Measurements from ENCODE around the gene LRRC4C. TPM values are rescaled to one million over a fixed set of nuclear protein-coding genes. Genes with fewer than 3 reads are reported as not detected.
"Not testable (repeated sequence)": the region's sequence is repeated elsewhere in the genome, so short reads cannot be mapped to it uniquely, and the experiment has no call there.

The LRRC4C gene
- total and polyA plus RNA-seq, 2 donors (not counting 1 experiment from before 2014, with no cell fraction given) = under 0.01 to 0.02 TPM

DNA sequence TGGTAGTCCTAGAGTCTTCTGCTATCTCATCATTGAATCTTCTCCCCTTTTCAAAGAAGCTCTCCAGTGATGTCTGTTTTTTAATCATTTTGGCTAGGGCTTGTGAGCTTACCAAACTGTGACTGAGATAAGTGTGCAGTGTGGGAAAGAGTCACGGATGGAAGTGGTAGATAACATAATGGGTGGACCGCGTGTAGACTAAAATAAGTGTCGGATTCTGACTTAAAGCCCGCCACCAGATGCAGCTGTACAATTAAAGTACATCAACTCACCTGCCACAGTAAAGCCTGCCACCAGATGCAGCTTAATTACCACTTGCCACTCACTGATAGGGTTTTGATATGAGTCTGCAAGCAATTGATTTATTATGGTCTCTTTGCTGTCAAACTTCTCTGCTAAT is 581.5 kb downstream of the LRRC4C start:
- Histone ChIP-seq H3K4me3 (replicated peaks in 1 of 4; ENCODE audit: control extremely low read depth in 1 of 4, insufficient read depth in 1 of 4, low read depth in 3 of 4, low read length in 4 of 4) (no peak overlapping the region), H3K36me3 (ENCODE audit: control insufficient read depth, insufficient read depth, low read length) (no peaks in the 10 kb centered on the region), H4K20me1 (ENCODE audit: control insufficient read depth, extremely low read depth, insufficient read depth, low read length) (no peaks in the 10 kb centered on the region), H3K4me1 (ENCODE audit: control insufficient read depth, extremely low read depth, insufficient read depth, low read length) (no peaks in the 10 kb centered on the region), H2AFZ (ENCODE audit: low read length) (no peak overlapping the region), H3K27me3 (ENCODE audit: control insufficient read depth, insufficient read depth, low read length) (no peaks in the 10 kb centered on the region), H3K9me3 (ENCODE audit: control insufficient read depth, insufficient read depth, low read depth, low read length) (no peaks in the 10 kb centered on the region), H3K79me2 (ENCODE audit: control insufficient read depth, insufficient read depth, low read length) (no peaks in the 10 kb centered on the region), H3K9ac (ENCODE audit: insufficient read depth, low read length) (no peak overlapping the region), H3K27ac (ENCODE audit: insufficient read depth, low read length) (no peak overlapping the region), H3K4me2 (ENCODE audit: extremely low read depth, insufficient read depth, low read length) (no peak overlapping the region)
- DNase-seq (ENCODE audit: low read depth in 2 of 2) = no peak
- TF ChIP-seq EZH2 (IDR thresholded peaks at IDR 0.05; ENCODE audit: low read length, missing control alignments) = no peak
- TF ChIP-seq, protein P1, sequence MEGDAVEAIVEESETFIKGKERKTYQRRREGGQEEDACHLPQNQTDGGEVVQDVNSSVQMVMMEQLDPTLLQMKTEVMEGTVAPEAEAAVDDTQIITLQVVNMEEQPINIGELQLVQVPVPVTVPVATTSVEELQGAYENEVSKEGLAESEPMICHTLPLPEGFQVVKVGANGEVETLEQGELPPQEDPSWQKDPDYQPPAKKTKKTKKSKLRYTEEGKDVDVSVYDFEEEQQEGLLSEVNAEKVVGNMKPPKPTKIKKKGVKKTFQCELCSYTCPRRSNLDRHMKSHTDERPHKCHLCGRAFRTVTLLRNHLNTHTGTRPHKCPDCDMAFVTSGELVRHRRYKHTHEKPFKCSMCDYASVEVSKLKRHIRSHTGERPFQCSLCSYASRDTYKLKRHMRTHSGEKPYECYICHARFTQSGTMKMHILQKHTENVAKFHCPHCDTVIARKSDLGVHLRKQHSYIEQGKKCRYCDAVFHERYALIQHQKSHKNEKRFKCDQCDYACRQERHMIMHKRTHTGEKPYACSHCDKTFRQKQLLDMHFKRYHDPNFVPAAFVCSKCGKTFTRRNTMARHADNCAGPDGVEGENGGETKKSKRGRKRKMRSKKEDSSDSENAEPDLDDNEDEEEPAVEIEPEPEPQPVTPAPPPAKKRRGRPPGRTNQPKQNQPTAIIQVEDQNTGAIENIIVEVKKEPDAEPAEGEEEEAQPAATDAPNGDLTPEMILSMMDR (conservative IDR thresholded peaks at IDR 0.05 in 1 of 2, IDR thresholded peaks at IDR 0.05 in 1 of 2; ENCODE audit: low read depth in 1 of 2, low read length in 2 of 2) = no peak

DNA sequence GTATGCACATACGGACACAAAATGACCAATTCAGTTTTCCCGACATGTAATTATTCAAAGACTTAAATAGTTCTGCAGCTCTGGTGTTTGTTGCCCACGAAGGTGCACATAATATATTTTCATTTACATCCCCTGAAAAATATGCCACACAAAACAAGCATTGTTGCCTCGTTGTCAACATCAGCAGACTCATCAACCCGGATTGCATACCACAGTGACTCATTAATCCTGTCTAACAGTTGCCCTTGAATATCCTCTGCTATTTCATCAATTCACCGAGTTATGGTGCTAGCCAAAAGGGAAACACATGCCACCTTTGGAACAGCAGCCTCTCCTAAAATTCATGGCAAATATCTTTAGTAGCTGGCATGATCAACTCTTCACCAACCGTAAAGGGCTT is 582.2 kb downstream of the LRRC4C start:
- DNase-seq (ENCODE audit: low read depth in 2 of 2) = peak in 1 of 2 donors; percentile 68
- no peak for TF ChIP-seq EZH2 (IDR thresholded peaks at IDR 0.05; ENCODE audit: low read length, missing control alignments)
- TF ChIP-seq, protein P1 (conservative IDR thresholded peaks at IDR 0.05 in 1 of 2, IDR thresholded peaks at IDR 0.05 in 1 of 2; ENCODE audit: low read depth in 1 of 2, low read length in 2 of 2) = no peak
- H3K4me1 ChIP-seq (ENCODE audit: control insufficient read depth, extremely low read depth, insufficient read depth, low read length) = no peaks in the 10 kb centered on the region
- no peak overlapping the region for H3K9ac ChIP-seq (ENCODE audit: insufficient read depth, low read length)
- H2AFZ ChIP-seq (ENCODE audit: low read length) = no peak overlapping the region
- H3K36me3 ChIP-seq (ENCODE audit: control insufficient read depth, insufficient read depth, low read length) = no peaks in the 10 kb centered on the region
- H4K20me1 ChIP-seq (ENCODE audit: control insufficient read depth, extremely low read depth, insufficient read depth, low read length) = no peaks in the 10 kb centered on the region
- no peaks in the 10 kb centered on the region for H3K27me3 ChIP-seq (ENCODE audit: control insufficient read depth, insufficient read depth, low read length)
- no peak overlapping the region for H3K27ac ChIP-seq (ENCODE audit: insufficient read depth, low read length)
- no peaks in the 10 kb centered on the region for H3K79me2 ChIP-seq (ENCODE audit: control insufficient read depth, insufficient read depth, low read length)
- no peak overlapping the region for H3K4me2 ChIP-seq (ENCODE audit: extremely low read depth, insufficient read depth, low read length)
- no peaks in the 10 kb centered on the region for H3K9me3 ChIP-seq (ENCODE audit: control insufficient read depth, insufficient read depth, low read depth, low read length)
- no peak overlapping the region for H3K4me3 ChIP-seq (replicated peaks in 1 of 4; ENCODE audit: control extremely low read depth in 1 of 4, insufficient read depth in 1 of 4, low read depth in 3 of 4, low read length in 4 of 4)

DNA sequence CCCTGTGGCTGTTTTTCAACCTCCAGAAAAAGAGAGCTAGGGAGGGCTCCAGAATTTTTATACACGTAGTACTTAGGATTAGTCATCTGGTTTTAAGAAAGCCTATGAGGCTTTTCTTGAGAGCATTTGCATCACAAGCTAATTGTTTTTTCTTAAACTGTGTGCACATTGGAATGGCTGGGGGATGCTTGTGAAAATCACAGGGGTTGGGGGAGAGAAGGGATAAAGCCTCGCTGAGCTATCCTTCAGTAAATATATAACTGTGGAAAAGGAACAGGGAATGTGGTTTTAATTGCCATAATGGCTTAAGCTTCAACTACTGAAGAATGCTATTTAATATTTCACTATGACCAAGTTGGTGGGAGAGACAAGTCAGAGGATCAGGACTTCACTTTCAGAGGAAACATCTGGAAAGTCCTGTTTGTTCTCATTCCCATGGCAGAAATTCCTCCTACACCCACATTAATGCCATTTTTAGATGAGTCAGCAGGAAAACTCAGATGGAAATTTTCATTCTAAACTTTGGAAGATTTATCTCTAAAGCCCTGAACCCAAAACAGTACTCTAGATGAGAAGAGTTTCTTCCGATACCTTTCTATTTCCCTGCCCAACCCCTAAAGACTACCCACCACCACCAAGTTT is 591.3 kb downstream of the LRRC4C start:
- DNase-seq (ENCODE audit: low read depth in 2 of 2) = peak in 1 of 2 donors; percentile 59
- no peak overlapping the region for H3K4me3 ChIP-seq (replicated peaks in 1 of 4; ENCODE audit: control extremely low read depth in 1 of 4, insufficient read depth in 1 of 4, low read depth in 3 of 4, low read length in 4 of 4)
- H2AFZ ChIP-seq (ENCODE audit: low read length) = no peak overlapping the region
- no peak for TF ChIP-seq EZH2 (IDR thresholded peaks at IDR 0.05; ENCODE audit: low read length, missing control alignments)
- TF ChIP-seq, protein P1 (conservative IDR thresholded peaks at IDR 0.05 in 1 of 2, IDR thresholded peaks at IDR 0.05 in 1 of 2; ENCODE audit: low read depth in 1 of 2, low read length in 2 of 2) = no peak
- H4K20me1 ChIP-seq (ENCODE audit: control insufficient read depth, extremely low read depth, insufficient read depth, low read length) = no peaks in the 10 kb centered on the region
- no peaks in the 10 kb centered on the region for H3K4me1 ChIP-seq (ENCODE audit: control insufficient read depth, extremely low read depth, insufficient read depth, low read length)
- H3K4me2 ChIP-seq (ENCODE audit: extremely low read depth, insufficient read depth, low read length) = no peak overlapping the region
- no peak overlapping the region for H3K27ac ChIP-seq (ENCODE audit: insufficient read depth, low read length)
- H3K36me3 ChIP-seq (ENCODE audit: control insufficient read depth, insufficient read depth, low read length) = no peaks in the 10 kb centered on the region
- no peaks in the 10 kb centered on the region for H3K79me2 ChIP-seq (ENCODE audit: control insufficient read depth, insufficient read depth, low read length)
- no peaks in the 10 kb centered on the region for H3K9me3 ChIP-seq (ENCODE audit: control insufficient read depth, insufficient read depth, low read depth, low read length)
- H3K9ac ChIP-seq (ENCODE audit: insufficient read depth, low read length) = no peak overlapping the region
- H3K27me3 ChIP-seq (ENCODE audit: control insufficient read depth, insufficient read depth, low read length) = no peaks in the 10 kb centered on the region

DNA sequence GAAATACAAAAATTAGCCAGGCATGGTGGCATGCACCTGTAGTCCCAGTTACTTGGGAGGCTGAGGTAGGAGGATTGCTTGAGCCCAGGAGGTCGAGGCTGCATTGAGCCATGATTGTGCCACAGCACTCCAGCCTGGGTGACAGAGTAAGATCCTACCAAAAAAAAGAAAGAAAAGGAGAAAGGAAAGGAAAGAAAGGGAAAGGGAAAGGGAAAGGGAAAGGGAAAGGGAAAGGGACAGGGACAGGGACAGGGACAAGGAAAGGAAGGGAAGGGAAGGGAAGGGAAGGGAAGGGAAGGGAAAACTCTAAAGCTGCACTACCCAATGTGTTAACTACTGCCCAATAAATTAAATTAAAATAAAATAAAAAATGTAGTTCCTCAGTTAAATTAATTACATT is 601.7 kb downstream of the LRRC4C start:
- not testable (repeated sequence) for H3K4me1 ChIP-seq (ENCODE audit: control insufficient read depth, extremely low read depth, insufficient read depth, low read length); H3K9ac ChIP-seq (ENCODE audit: insufficient read depth, low read length); H2AFZ ChIP-seq (ENCODE audit: low read length); DNase-seq (ENCODE audit: low read depth in 2 of 2); H3K9me3 ChIP-seq (ENCODE audit: control insufficient read depth, insufficient read depth, low read depth, low read length); H4K20me1 ChIP-seq (ENCODE audit: control insufficient read depth, extremely low read depth, insufficient read depth, low read length); H3K27me3 ChIP-seq (ENCODE audit: control insufficient read depth, insufficient read depth, low read length); H3K27ac ChIP-seq (ENCODE audit: insufficient read depth, low read length); H3K4me3 ChIP-seq (replicated peaks in 1 of 4; ENCODE audit: control extremely low read depth in 1 of 4, insufficient read depth in 1 of 4, low read depth in 3 of 4, low read length in 4 of 4); H3K4me2 ChIP-seq (ENCODE audit: extremely low read depth, insufficient read depth, low read length); H3K36me3 ChIP-seq (ENCODE audit: control insufficient read depth, insufficient read depth, low read length); H3K79me2 ChIP-seq (ENCODE audit: control insufficient read depth, insufficient read depth, low read length)

All from fibroblast of lung (primary cell).